Measurements from ENCODE around the gene MSX1.

Gene MSX1

GRCh38 chr4:4869731-4870571, 10.5 kb downstream of the MSX1 start:
- no peak for DNase-seq (ENCODE audit: low read depth in 3 of 3)

- DNase-seq (ENCODE audit: low read depth in 3 of 3) = no peak
These were observed 11.2 kb downstream of the MSX1 start for GRCh38 chr4:4870576-4871241.

- DNase-seq (ENCODE audit: low read depth in 3 of 3) = no peak
These were observed 11.7 kb downstream of the MSX1 start for GRCh38 chr4:4871242-4871572.

- no peak for DNase-seq (ENCODE audit: low read depth in 3 of 3)
These were observed 12.3 kb downstream of the MSX1 start for GRCh38 chr4:4871573-4872313.

- no peak for DNase-seq (ENCODE audit: low read depth in 3 of 3)
These were observed 12.9 kb downstream of the MSX1 start for GRCh38 chr4:4872314-4872903.

GRCh38 chr4:4873203-4873602, 13.7 kb downstream of the MSX1 start:
- DNase-seq (ENCODE audit: low read depth in 3 of 3) = no peak

GRCh38 chr4:4874254-4874653, 14.8 kb downstream of the MSX1 start:
- no peak for DNase-seq (ENCODE audit: low read depth in 3 of 3)

- DNase-seq (ENCODE audit: low read depth in 3 of 3) = no peak
These were observed 15.7 kb downstream of the MSX1 start for GRCh38 chr4:4875147-4875546.

GRCh38 chr4:4875611-4876010, 16.1 kb downstream of the MSX1 start:
- DNase-seq (ENCODE audit: low read depth in 3 of 3) = no peak

GRCh38 chr4:4876945-4877661, 17.6 kb downstream of the MSX1 start:
- DNase-seq (ENCODE audit: low read depth in 3 of 3) = no peak

GRCh38 chr4:4880492-4880891, 21.0 kb downstream of the MSX1 start:
- DNase-seq (ENCODE audit: low read depth in 3 of 3) = no peak

GRCh38 chr4:4881432-4881831, 22.0 kb downstream of the MSX1 start:
- DNase-seq (ENCODE audit: low read depth in 3 of 3) = no peak

GRCh38 chr4:4884611-4885010, 25.1 kb downstream of the MSX1 start:
- no peak for DNase-seq (ENCODE audit: low read depth in 3 of 3)

- no peak for DNase-seq (ENCODE audit: low read depth in 3 of 3)
These were observed 28.0 kb downstream of the MSX1 start for GRCh38 chr4:4887426-4887825.

GRCh38 chr4:4888695-4889094, 29.2 kb downstream of the MSX1 start:
- DNase-seq (ENCODE audit: low read depth in 3 of 3) = no peak

- DNase-seq (ENCODE audit: low read depth in 3 of 3) = no peak
These were observed 30.3 kb downstream of the MSX1 start for GRCh38 chr4:4889781-4890180.

GRCh38 chr4:4890574-4891255, 31.2 kb downstream of the MSX1 start:
- DNase-seq (ENCODE audit: low read depth in 3 of 3) = no peak

GRCh38 chr4:4893721-4894120, 34.3 kb downstream of the MSX1 start:
- DNase-seq (ENCODE audit: low read depth in 3 of 3) = no peak

- DNase-seq (ENCODE audit: low read depth in 3 of 3) = no peak
These were observed 39.9 kb downstream of the MSX1 start for GRCh38 chr4:4899202-4899925.

GRCh38 chr4:4901877-4902276, 42.4 kb downstream of the MSX1 start:
- DNase-seq (ENCODE audit: low read depth in 3 of 3) = no peak
